IPS-18c (cell line): ENCODE results near the gene KAZN.

ENCODE experiments used
- H3K4me3 ChIP-seq: 2 replicates; pipeline ENCODE4 v1.7.0; 2013; ENCODE audit warnings: low read depth, mild to moderate bottlenecking, low read length, moderate library complexity; ENCODE audit not compliant: insufficient read depth
- H3K9me3 ChIP-seq: one replicate; pipeline ENCODE4 v1.6.1; 2013; ENCODE audit warnings: mild to moderate bottlenecking, low read length, moderate library complexity; ENCODE audit not compliant: control insufficient read depth, insufficient read depth

Gene KAZN

DNA sequence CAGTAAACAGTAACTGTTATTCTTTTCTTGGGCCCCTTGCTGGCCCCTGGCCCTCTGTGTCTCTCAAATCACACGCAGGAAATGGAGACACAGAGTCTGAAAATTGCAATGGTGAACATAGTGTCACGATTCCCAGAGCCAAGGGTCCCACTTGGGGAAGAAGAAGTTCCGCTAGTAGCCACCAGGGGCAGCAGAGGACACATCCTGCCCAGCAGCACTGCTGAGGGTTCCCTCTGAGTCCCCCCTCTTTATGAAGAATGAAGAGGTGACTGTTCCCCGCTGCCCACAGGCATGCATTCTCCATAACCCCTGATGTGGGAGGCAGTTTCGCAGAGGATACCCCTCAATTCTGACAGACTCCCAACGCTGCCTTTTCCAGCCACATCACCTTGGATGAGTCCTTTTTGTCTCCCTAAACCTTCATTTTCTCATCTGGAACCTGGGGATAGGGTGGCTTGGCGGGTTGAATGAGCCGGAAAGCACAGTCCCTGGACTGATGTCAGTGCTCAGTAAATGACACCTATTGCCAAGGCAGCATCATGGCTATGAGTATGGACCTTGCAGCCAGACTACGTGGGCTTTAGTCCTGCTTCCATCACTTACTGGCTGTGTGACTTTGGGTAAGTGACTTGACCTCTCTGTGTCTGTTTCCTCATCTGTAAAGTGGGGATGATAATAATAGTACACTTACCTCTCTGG lies 317.0 kb downstream of the KAZN start:
- no peaks in the 10 kb centered on the region for H3K9me3 ChIP-seq
- no peak overlapping the region for H3K4me3 ChIP-seq

DNA sequence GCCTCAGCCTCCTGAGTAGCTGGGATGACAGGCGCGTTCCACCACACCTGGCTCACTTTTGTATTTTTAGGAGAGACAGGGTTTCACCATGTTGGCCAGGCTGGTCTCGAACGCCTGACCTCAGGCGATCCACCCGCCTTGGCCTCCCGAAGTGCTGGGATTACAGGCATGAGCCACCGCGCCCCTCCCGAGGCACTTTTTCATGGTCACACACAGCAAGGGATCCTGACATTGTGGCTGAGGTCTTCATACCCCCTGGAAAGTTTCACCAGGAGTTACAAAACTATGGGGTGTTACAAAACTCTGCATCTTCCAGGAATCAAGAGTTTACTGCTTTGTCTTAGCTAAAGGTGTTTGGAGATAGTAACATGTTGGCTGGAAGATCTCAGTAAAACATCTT lies 320.8 kb downstream of the KAZN start:
- no peak overlapping the region for H3K4me3 ChIP-seq
- no peaks in the 10 kb centered on the region for H3K9me3 ChIP-seq

DNA sequence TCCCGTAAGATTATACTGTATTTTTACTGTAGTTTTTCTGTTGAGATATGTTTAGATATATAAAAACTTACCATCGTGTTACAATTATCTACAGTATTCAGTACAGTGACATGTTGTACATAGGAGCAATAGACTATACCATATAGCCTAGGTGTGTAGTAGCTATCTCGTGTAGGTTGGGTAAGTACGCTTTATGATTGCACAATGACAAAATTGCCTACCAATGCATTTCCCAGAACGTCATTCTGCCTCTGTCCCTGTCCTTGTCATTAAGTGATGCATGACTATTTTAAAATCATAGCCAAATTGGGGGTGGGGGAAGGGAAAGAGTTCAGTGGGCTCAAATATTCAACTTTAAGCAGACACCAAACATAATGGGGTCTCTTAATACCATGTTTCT lies 321.3 kb downstream of the KAZN start:
- no peaks in the 10 kb centered on the region for H3K9me3 ChIP-seq
- no peak overlapping the region for H3K4me3 ChIP-seq

DNA sequence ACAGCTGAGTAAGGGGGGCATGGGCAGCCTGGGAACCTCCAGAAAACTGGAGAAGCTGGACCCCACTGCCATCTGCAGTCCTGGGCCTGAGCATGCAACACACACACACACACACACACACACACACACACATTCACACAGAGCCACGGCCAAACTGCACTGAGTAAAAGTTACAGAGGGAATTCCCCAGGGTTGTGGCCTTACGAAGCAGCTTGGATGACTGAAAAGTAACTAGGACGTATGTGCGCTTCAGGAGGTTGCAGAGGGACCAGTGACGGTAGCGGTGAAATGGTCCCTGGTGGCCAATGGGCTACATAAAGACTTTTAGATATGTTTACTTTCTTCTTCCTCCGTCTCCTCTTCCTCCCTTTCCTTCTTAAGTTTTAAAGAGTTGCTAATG lies 322.6 kb downstream of the KAZN start:
- H3K9me3 ChIP-seq: no peaks in the 10 kb centered on the region
- H3K4me3 ChIP-seq: no peak overlapping the region

DNA sequence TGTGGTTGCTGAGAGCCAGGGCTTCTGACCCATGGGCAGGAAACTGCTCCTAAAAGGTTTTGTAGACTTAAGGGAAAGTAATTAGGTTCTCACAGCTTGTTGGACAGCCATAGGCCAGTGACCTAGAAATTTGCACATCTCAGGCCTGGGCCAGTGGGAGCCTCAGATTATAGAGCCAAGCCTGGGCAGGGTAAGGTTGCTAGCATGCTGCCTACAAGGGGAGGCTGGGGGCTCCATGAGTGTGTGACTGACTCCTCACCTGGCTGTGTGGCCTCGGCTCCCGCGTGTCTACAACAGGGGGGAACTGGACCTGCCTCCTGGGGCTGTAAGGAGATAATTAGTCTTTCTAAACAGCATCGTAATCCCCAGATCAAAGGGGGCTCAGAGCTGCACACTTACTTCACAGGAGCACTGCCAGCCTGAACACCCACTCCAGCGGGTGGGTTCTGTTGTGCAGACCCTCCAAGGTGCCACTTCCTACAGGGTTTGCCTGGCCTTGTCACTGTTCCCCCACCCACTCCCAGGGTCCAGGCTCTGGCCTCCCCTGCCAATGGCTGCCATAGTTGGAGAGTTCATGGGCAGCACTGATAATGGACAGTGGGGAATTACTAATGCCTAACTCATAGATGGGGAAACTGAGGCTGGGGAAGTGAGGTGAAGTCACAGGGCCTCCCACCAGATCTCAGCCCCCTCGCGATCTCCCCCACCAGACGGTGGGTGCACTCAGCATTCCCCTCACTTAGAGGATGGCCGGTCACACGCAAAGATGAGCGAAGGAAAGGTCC lies 324.6 kb downstream of the KAZN start:
- H3K4me3 ChIP-seq: 0 out of 2 replicates have a peak overlapping the region, but pooled peaks have one; percentile 43
- no peaks in the 10 kb centered on the region for H3K9me3 ChIP-seq

DNA sequence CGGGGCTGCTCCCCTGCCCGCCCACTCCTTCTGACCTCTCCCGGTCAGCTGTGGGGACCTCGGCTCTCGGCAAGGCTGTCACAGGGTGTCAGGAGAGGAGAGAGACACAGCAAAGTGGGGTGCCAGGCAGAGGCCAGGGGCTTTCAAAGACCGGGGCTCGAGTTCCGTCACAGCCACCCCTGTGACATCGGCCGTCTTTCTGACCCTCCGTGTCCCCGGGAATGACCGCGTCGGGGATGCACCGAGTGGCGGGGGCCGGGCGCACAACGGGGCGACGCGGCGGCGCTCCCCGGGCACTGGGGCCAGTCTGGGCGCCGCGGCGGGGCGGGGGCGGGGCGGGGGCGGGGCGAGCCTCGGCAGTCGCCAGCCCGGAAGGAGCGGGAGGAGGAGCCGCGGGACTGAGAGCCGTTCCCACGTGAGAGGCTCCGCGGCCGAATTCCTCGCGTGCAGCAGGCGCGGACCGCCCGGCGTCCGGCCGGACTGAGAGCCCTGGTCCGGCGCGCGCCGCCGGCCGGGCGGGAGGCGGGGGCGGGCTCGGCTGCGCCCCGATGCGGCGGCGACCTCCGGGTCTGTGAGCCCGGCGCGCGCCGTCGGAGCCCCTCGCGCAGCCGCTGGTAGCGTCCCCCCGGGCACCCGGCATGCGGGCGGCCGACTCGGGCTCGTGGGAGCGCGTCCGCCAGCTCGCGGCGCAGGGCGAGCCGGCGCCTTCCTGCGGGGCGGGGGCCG lies 325.4 kb downstream of the KAZN start:
- Histone ChIP-seq H3K9me3 (no peaks in the 10 kb centered on the region), H3K4me3 (peak overlapping the region; percentile 43)

DNA sequence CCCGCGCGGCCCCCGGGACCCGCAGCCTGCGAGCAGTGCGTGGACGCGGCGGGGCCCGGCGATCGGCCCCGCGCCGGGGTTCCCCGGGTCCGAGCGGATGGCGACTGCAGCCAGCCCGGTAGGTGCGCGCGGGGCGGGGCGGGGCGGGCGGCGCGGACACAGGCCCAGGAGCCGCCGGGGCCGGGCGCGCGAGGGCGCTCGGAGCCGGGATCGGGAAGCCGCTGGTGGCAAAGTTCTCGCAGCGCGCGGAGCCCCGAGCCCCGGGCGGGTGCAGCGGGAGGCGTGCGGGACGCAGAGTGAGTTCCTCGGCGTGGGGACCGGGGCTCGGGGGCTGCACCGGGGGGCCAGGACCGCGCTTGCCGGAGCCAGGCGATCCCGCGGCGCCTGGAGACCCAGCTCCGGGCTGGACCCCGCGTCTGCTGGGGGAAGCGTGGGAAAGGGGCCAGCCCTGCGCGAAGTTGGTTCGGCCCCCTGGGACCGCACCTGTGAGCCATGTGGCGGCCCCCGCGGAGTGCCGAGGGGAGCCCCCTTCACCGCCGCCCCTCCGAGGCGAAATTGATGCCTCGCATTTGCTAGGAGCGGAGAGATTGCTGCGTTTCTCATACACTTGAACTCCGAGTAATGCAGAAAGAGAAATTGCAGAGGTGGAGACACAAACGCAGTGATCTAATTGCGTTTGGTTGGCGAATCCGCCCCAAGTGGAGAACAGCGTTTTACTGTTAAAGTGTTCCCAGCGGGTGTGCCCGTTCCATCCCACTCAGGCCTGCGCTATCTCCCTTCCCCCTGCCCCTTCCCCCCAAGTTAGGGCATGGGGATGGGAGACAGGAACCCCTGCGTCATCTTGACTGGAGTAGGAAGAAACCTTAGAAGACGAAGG lies 326.2 kb downstream of the KAZN start:
- Histone ChIP-seq H3K4me3 (peak overlapping the region; percentile 68), H3K9me3 (no peaks in the 10 kb centered on the region)

DNA sequence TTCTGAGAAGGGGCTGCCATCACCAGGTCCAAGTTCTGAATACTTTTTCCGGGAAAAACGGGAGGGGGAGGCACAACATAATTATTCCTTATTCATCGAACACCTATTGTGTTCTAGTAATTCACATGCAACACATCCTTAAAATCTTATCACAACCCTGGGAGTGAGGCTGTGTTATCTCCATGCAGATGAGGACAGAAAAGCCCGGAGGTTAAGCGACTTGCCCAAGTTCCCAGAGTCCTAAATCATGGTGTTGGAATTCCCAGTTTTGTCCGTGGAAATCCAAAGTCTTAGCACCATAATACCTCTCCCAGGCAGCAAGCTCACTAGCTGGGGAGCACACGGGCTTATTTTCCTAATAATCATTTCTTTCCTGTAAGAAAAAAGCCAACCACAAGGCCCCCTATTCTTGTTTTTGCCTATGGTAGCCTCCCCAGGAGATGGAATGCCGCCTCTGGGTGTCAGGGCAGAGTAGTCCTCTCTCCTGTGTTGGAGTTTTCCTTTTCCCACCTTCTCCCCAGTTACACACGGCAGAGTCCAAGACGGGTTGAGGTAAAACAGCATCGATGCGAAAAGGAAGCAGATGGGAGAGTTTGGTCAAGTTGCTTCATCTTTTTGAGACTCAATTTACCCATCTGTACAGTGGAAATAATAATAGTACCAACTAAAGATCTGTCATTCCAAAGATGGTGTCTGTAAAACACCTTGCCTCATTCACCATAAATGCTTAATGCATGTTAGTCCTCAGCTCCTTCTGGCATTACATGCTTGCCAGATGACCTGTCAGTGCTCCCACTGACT lies 327.1 kb downstream of the KAZN start:
- peak overlapping the region; percentile 68; the same call in 1 of the 2 replicates for H3K4me3 ChIP-seq
- H3K9me3 ChIP-seq: no peaks in the 10 kb centered on the region

DNA sequence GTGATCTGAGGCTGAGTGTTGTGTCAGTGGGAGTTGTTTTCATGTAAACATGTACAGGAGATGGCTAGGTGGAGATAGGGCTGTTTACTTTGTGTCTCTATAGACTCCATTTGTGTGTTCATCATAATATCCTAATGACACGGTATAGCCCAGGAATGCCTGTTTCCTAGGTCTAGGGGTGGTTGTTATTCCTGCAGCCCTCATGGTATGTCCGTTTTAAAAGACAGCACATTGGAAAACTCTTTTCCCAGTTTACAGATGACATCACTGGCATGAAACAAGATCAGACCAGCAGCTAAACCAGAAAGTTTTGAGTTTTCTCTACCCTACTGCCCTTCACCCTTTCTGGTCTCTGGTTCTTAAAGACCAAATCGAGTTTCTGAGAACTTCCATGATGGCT lies 327.7 kb downstream of the KAZN start:
- H3K4me3 ChIP-seq: no peak overlapping the region
- no peaks in the 10 kb centered on the region for H3K9me3 ChIP-seq

DNA sequence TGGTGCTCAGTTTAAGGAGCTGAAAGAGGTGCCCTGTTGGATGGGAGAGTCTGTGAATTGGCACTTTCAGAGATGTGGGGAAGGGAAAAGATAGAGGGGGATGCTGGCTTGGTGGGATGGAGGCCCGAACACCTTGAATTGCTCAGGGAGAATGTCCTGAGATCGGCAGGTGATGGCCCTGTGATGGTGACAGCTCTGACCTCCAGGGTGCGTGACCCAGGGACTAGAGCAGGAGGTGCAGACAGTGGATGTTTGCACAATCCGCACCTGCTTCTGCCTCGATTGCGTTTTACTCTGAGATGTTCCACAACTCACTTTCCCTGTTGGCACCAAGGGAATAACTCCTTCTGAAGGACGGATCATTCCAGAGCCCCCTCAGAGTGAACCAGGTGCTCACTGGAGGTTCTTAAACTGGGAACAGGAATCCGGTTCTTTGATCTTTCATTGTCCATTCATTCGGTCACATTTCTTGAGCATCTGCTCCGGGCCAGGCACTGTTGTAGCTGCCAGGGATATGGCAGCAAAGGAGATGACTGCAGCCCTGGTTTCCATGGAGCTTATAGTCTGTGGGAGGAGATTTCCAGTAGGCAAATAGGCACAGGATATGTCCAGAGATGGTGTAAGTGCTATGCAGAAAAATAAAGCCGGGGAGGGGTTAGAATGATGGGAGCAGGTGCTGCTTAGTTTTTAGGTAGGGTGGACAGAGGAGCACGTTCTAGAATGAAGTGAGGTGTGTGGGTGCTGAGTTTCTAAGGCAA lies 328.5 kb downstream of the KAZN start:
- no peak overlapping the region for H3K4me3 ChIP-seq
- no peaks in the 10 kb centered on the region for H3K9me3 ChIP-seq

DNA sequence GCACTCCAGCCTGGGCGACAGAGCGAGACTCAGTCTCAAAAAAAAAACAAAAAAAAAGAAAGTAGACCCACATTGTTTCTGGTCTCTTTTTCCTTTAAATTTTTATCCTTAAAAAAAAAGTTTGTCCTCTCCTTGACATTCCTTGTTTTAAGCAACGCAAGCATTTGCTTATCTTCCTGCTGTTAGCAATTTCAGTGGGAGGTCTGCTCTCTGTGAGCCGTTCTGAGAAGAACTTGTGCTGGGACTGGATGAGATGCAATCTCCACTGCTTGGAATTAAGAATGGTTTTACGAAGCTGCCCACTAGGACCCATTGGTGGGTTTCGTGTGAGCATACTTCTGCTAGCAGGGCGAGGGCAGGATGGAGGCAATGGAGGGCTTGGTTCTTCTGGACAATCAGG lies 329.9 kb downstream of the KAZN start:
- Histone ChIP-seq H3K4me3 (no peak overlapping the region), H3K9me3 (no peaks in the 10 kb centered on the region)

DNA sequence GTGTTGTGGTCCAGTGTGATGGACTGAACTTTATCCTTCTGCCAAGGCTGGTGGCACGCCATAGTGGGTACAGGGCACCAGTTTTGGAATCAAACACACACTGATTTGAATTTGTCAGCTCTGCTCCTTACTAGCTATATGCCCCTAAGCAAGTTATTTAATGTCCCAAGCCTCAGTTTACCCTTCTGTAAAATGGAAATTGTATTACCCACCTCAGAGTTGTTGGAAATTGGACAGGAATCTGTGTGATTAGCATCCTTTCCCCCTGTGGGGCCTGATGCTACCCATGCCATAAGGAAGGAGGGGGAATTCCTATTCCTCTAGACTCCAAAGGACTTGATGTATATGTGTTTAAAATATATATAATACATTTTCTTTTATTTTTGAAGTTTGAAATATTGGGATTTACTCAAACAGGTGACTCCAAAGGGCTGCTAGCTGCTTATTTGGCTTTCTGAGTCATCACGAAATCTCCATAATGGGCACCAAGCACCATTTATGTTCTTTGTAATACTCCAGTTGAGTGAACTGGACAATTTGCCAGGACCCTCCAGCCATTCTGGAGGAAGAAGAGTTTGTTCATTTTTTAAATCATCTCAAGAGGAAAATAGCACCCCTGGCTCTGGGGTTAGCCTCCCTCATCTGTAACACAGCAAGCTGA lies 330.5 kb downstream of the KAZN start:
- no peaks in the 10 kb centered on the region for H3K9me3 ChIP-seq
- H3K4me3 ChIP-seq: no peak overlapping the region

DNA sequence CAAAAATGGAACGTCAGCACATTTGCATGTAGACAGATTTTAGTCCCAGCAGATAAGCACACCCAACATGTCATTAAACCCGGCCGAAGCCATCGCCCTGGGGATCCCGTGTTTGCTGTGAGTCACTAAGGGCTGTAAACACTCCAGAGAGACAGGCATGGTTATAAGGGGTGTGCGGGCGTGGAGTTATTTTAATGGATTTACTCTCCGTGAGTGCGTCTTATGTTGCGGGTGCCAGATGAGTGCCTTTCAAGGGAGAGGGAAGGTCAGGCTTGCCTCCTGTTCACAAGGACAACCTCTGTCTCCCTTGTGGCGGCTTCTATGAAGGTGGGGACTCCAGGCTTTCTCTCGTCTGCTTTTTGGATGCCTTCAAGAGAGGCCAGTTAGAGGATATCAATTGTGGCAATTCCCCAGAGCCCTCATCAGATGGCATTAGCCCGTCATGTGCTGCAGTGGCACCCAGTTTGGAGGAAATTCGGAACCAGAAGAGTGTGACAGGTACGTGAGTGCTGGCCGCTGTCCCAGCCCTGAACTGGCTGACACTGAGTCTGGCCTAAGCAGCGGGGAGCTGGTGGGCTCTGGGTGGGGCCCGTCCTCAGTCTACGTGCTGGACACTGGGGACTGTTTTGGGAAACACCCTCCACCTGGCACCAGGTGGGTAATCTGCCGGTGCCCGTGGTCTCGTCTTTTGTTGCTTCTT lies 331.2 kb downstream of the KAZN start:
- Histone ChIP-seq H3K9me3 (no peaks in the 10 kb centered on the region), H3K4me3 (no peak overlapping the region)

DNA sequence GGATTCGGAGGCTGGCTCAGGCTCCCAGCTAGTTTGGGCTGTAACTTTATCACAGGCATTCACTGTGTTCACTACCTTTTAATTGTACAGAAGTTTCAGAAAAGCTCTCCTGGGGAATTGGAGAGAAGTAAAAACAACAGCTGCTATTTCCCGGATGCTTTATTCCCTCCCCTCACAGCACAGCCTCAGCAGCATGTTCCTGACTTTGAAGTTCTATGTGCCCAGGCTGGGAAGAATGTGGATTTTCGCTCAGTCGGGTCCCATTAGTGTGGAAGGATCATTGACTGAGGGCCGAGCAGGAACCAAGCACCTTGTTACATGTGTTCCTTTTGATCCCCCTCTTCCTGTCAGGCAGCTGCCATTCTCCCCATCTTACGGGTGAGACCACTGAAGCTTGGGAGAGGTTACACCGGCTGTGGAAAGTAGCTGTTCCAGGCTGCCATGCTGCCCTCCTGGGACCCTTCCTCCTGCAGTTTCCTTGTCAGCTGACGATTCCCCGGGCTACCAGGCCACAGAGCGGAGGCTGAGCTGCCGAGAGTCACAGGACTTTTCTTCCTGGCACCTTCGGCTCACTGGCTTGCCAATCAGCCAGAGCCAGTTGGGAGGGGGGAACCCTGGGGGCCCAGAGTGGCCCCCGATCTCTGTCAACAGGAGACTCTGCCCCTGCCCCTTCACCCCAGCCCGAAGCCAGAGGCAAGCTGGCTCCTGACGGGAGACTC lies 331.9 kb downstream of the KAZN start:
- Histone ChIP-seq H3K4me3 (no peak overlapping the region), H3K9me3 (no peaks in the 10 kb centered on the region)
